HepG2 (cell line): Measurements from ENCODE around the gene PUS1. TPM values are rescaled to one million over a fixed set of nuclear protein-coding genes. Genes with fewer than 3 reads are reported as not detected.

ENCODE experiments used
- ATAC-seq: fragments of 200-7000 bp; cut with Tn5 transposase; 3 replicates; pipeline ENCODE4 v1.9.1; 2020; ENCODE audit warnings: mild to moderate bottlenecking, moderate library complexity
- BruUV-seq: library from RNA; stranded (reverse); fragments of 400-500 nt; replicated peaks from 2 replicates; lab custom pipeline; 2021; lab: Mats Ljungman, UMichigan
- CTCF ChIA-PET: fragments of 300-600 bp; formaldehyde crosslinking; extraction: SDS; loops from one replicate; lab custom pipeline; 2021; ENCODE audit warnings: low total read pairs, inconsistent platforms, low intra/inter-chr PET ratio; lab: Yijun Ruan, JAX
- POLR2A ChIA-PET: fragments of 350-600 bp; sonication (Branson Sonifier 250); formaldehyde crosslinking; loops from one replicate; lab custom pipeline; 2020; ENCODE audit warnings: antibody characterized with exemption, inconsistent platforms; lab: Yijun Ruan, JAX
- DNase-seq: peaks from one replicate; pipeline ENCODE4 v3.0.0-alpha.2; 2015; ENCODE audit warnings: low spot score
- FAIRE-seq: peaks from 3 replicates; lab custom pipeline; 2011; peaks lifted over from hg19 to GRCh38; lab: Jason Lieb, UNC
- H2AFZ ChIP-seq: one replicate; pipeline ENCODE4 v1.6.1; 2011; ENCODE audit warnings: low read length, inconsistent platforms
- H3K27ac ChIP-seq: fragments of 300-600 bp; 3 replicates; pipeline ENCODE4 v1.8.0; 2011; ENCODE audit warnings: mixed run types, mild to moderate bottlenecking, mixed read lengths, low read length, inconsistent platforms; ENCODE audit not compliant: insufficient read depth; ENCODE audit errors: extremely low read length
- H3K27me3 ChIP-seq, 2 experiments: fragments of 200-600 bp in 1 of 2; 2 replicates in 1 of 2; 3 replicates in 1 of 2; pipeline versions ENCODE4 v1.6.0 to v1.8.0; 2011; ENCODE audit warnings: low read length in 2 of 2, mild to moderate bottlenecking in 2 of 2, moderate library complexity in 2 of 2, inconsistent platforms in 1 of 2; ENCODE audit not compliant: insufficient read depth in 2 of 2, control insufficient read depth in 1 of 2
- H3K36me3 ChIP-seq, 2 experiments: fragments of 200-600 bp in 1 of 2; replicated peaks in 1 of 2; 2 replicates in 1 of 2; 3 replicates in 1 of 2; pipeline versions ENCODE4 v1.5.1 to v1.8.0; 2011; ENCODE audit warnings: low read length in 2 of 2, inconsistent platforms in 1 of 2; ENCODE audit not compliant: insufficient read depth in 2 of 2, control insufficient read depth in 1 of 2
- H3K4me1 ChIP-seq: 2 replicates; pipeline ENCODE4 v1.5.1; 2012; ENCODE audit warnings: low read length, inconsistent platforms; ENCODE audit not compliant: insufficient read depth
- H3K4me2 ChIP-seq: 2 replicates; pipeline ENCODE4 v1.6.0; 2011; ENCODE audit warnings: low read depth, low read length, inconsistent platforms
- H3K4me3 ChIP-seq, 3 experiments: fragments of 200-600 bp in 1 of 3; sonication (generic), shearing (Covaris generic) in 1 of 3; replicated peaks in 1 of 3; 2 replicates each; pipeline ENCODE4 v1.5.1; 2011 to 2016; ENCODE audit warnings: low read length in 3 of 3, inconsistent platforms in 2 of 3, low read depth in 2 of 3, mild to moderate bottlenecking in 2 of 3, control low read depth in 1 of 3, mixed read lengths in 1 of 3; ENCODE audit not compliant: insufficient read depth in 1 of 3
- H3K79me2 ChIP-seq: one replicate; pipeline ENCODE4 v1.6.1; 2011; ENCODE audit warnings: low read length, inconsistent platforms; ENCODE audit not compliant: insufficient read depth
- H3K9ac ChIP-seq: 2 replicates; pipeline ENCODE4 v1.6.0; 2011; ENCODE audit warnings: mild to moderate bottlenecking, low read depth, low read length, inconsistent platforms; ENCODE audit not compliant: insufficient read depth
- H3K9me3 ChIP-seq: 2 replicates; pipeline ENCODE4 v1.5.1; 2012; ENCODE audit warnings: mild to moderate bottlenecking, low read length
- H4K20me1 ChIP-seq: 2 replicates; pipeline ENCODE4 v1.6.0; 2011; ENCODE audit warnings: inconsistent platforms, mild to moderate bottlenecking, low read length, moderate library complexity; ENCODE audit not compliant: insufficient read depth
- HOXA3 ChIP-seq: sonication (generic); formaldehyde crosslinking; IDR thresholded peaks from 2 replicates; pipeline ENCODE4 v1.5.0; 2020; ENCODE audit warnings: missing genetic modification reagents
- RBFOX2 ChIP-seq: fragments of 200-400 bp; formaldehyde crosslinking; IDR thresholded peaks from 2 replicates; pipeline ENCODE4 v1.6.1; 2017; ENCODE audit warnings: low read depth, mild to moderate bottlenecking, low read length
- ZKSCAN5 ChIP-seq: sonication (generic); formaldehyde crosslinking; IDR thresholded peaks from 2 replicates; pipeline ENCODE4 v1.5.1; 2020; ENCODE audit warnings: mild to moderate bottlenecking, missing genetic modification reagents
- ZNF382 ChIP-seq: sonication (generic); formaldehyde crosslinking; IDR thresholded peaks from 2 replicates; pipeline ENCODE4 v1.5.0; 2020; ENCODE audit warnings: missing genetic modification reagents, mild to moderate bottlenecking, borderline replicate concordance
- WGBS: methylation state at CpG from one replicate; pipeline ENCODE4 v1.1.6; 2017; ENCODE audit warnings: low lambda C conversion rate; 5-methylcytosine and 5-hydroxymethylcytosine counted together
- in situ Hi-C: cut with HindIII; loops from 2 replicates; pipeline ENCODE4 v1.10.0; 2017; ENCODE audit warnings: low pct_unique_long_range_greater_than_20kb; ENCODE audit not compliant: extremely low pct_ligation_motif_present
- intact Hi-C: fragments of 100-400 bp; cut with micrococcal nuclease; formaldehyde crosslinking; loops from one replicate; pipeline ENCODE4 v1.10.0; 2022; ENCODE audit not compliant: unreplicated experiment
- polyA plus RNA-seq, 8 experiments: library from polyadenylated mRNA; depleted of rRNA in 3 of 8; stranded (reverse) in 7 of 8; unstranded in 1 of 8; fragments of >200 nt; fragmentation: Illumina TruSeq in 4 of 8; extraction: Trizol in 4 of 8; gene quantifications; 2 replicates each; pipeline versions ENCODE4 v1.2.1 to v1.2.3, GENCODE V29; 2011 to 2016; ENCODE audit warnings: low read depth in 4 of 8, missing spikeins in 1 of 8, mixed read lengths in 1 of 8; ENCODE audit not compliant: insufficient read depth in 1 of 8
- total RNA-seq, 5 experiments: library from RNA; depleted of rRNA; stranded (reverse); fragments of >200 nt; fragmentation: Illumina TruSeq; extraction: Trizol; gene quantifications; 2 replicates each; pipeline ENCODE4 v1.2.3, GENCODE V29; 2016; ENCODE audit warnings: low read depth in 1 of 5
- TF ChIP-seq, protein P1 (sequence below): sonication (generic); formaldehyde crosslinking; IDR thresholded peaks from 2 replicates; pipeline ENCODE4 v1.8.0; 2023; ENCODE audit warnings: mild to moderate bottlenecking, missing genetic modification reagents

The PUS1 gene
- total and polyA plus RNA-seq, 2 of the 13 experiments (the other 11 are each of a cell fraction or from before 2014, with no cell fraction given), result 19.2 to 24.7 TPM

DNA sequence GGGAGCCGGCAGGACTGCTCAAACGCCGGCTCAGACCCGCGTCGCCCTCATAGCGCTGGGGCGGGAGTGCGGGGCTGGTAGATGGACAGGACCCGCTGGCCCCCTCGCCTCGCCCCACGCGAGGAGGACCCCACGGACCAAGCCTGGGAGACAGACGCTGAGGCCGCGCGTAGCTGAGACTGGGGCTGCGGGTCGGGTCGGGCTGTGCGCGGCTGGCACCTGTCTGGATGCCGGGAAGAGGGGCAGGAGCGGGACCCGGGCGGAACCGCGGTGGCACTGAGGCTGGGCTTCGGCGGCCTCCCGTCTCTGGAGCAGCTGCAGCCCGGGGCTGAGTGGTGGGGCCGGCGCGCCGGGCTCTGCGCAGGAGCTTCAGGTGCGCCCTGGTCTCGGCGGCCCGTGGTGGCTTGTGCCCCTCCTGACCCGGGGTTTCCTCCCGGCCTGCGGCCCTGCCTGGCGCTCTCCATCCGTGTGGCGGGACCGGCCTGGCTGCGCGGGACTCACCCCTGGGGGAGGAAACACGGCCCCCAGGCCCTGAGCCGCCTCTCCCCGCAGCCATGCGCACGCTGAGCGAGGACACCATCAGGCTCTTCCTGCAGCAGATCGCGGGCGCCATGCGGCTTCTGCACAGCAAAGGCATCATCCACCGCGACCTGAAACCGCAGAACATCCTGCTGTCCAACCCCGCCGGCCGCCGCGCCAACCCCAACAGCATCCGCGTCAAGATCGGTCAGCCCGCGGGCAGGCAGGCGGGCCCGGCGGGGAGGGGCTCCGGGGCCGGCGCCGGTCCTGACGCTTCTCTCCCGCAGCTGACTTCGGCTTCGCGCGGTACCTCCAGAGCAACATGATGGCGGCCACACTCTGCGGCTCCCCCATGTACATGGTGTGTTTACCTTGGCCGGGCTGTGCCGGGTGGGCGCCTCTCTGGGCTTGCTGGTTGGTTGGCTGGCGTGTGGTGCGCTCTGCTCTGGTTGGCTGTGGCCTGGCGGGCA, 20.7 kb upstream of the PUS1 start:
- Histone ChIP-seq H3K36me3 (peaks cover 19 to 31% of the 10 kb centered on the region in 2 experiments; a peak in 4 of 5 replicates), H3K4me2 (no peak overlapping the region), H4K20me1 (peaks cover 16% of the 10 kb centered on the region; the same call in 1 of the 2 replicates), H3K27me3 (no peaks in the 10 kb centered on the region), H3K27ac (no peak overlapping the region), H3K4me1 (peaks cover 11% of the 10 kb centered on the region; the same call in 1 of the 2 replicates), H2AFZ (no peak overlapping the region)
- BruUV-seq, result no TSS peak
- in situ Hi-C loops, result no loop called here
- no peak for TF ChIP-seq ZNF382 (CRISPR knock-in tag)
- no peak for TF ChIP-seq ZKSCAN5 (CRISPR knock-in tag)
- TF ChIP-seq RBFOX2, result peak; percentile 54
- TF ChIP-seq, protein P1, sequence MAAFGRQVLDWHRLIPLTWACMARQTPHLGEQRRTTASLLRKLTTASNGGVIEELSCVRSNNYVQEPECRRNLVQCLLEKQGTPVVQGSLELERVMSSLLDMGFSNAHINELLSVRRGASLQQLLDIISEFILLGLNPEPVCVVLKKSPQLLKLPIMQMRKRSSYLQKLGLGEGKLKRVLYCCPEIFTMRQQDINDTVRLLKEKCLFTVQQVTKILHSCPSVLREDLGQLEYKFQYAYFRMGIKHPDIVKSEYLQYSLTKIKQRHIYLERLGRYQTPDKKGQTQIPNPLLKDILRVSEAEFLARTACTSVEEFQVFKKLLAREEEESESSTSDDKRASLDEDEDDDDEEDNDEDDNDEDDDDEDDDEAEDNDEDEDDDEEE, result no peak
- 0 out of 2 replicates have a peak, but pooled peaks have one; percentile 5 for TF ChIP-seq HOXA3 (CRISPR knock-in tag)
- TF ChIP-seq, all 625 proteins: peak for 2
- CTCF ChIA-PET, result no interaction called here
- intact Hi-C loops, result no loop called here
- POLR2A ChIA-PET, result no interaction called here
- WGBS, result 99% methylated on average over 44 of the region's 96 CpGs
- no peak for FAIRE-seq
- Histone ChIP-seq H3K79me2 (no peaks in the 10 kb centered on the region), H3K9ac (no peak overlapping the region), H3K4me3 (no peak overlapping the region), H3K9me3 (no peaks in the 10 kb centered on the region)
- no peak for ATAC-seq
- no peak for DNase-seq
